Suprapubic skin (tissue), 4 donors: ENCODE results near the gene HNF1A. TPM values are rescaled to one million over a fixed set of nuclear protein-coding genes. Genes with fewer than 3 reads are reported as not detected.

Experiments
- DNase-seq, 2 donors: peaks; one replicate each; pipeline ENCODE4 v3.0.0-alpha.2; 2019; ENCODE audit warnings: low spot score in 2 of 2
- H3K27ac ChIP-seq: fragments of 200-600 bp; sonication (generic); one replicate; pipeline ENCODE4 v1.5.1; 2019
- H3K27me3 ChIP-seq: fragments of 200-600 bp; sonication (generic); one replicate; pipeline ENCODE4 v1.5.1; 2019
- H3K36me3 ChIP-seq: fragments of 200-600 bp; sonication (generic); one replicate; pipeline ENCODE4 v1.5.1; 2019
- H3K4me1 ChIP-seq: fragments of 200-600 bp; sonication (generic); one replicate; pipeline ENCODE4 v1.5.1; 2019
- H3K4me3 ChIP-seq: fragments of 200-600 bp; sonication (generic); one replicate; pipeline ENCODE4 v1.5.1; 2019; ENCODE audit warnings: mild to moderate bottlenecking
- H3K9me3 ChIP-seq: fragments of 200-600 bp; sonication (generic); one replicate; pipeline ENCODE4 v1.5.1; 2019
- EP300 ChIP-seq: sonication (generic); formaldehyde crosslinking; IDR thresholded peaks from one replicate; pipeline ENCODE4 v1.6.1; 2017; ENCODE audit warnings: antibody characterized with exemption
- POLR2A ChIP-seq, 2 donors: fragments of 450-650 bp; IDR thresholded peaks; one replicate each; pipeline ENCODE4 v1.6.1; 2017; ENCODE audit warnings: antibody characterized with exemption in 2 of 2, mild to moderate bottlenecking in 2 of 2, moderate library complexity in 2 of 2
- POLR2AphosphoS5 ChIP-seq, 3 donors: sonication (generic); formaldehyde crosslinking; IDR thresholded peaks; one replicate each; pipeline ENCODE4 v1.6.1; 2017; ENCODE audit warnings: antibody characterized with exemption in 3 of 3
- WGBS: methylation state at CpG from one replicate; pipeline ENCODE4 v1.1.5; 2018; 5-methylcytosine and 5-hydroxymethylcytosine counted together
- total RNA-seq, 4 donors: library from RNA; depleted of rRNA; stranded (reverse); fragments of >200 nt; gene quantifications; one replicate each; pipeline ENCODE4 v1.1.0, GENCODE V29; 2016
- TF ChIP-seq, protein P1 (sequence below), 2 donors: fragments of 200-600 bp in 1 of 2; fragments of 450-650 bp in 1 of 2; sonication (generic) in 1 of 2; IDR thresholded peaks; one replicate each; pipeline ENCODE4 v1.5.1; 2016 to 2019; ENCODE audit warnings: antibody characterized with exemption in 2 of 2, mild to moderate bottlenecking in 1 of 2, moderate library complexity in 1 of 2

HNF1A gene
- total RNA-seq, 4 donors from 2014 or later: 0.57 TPM; not detected in 3

DNA sequence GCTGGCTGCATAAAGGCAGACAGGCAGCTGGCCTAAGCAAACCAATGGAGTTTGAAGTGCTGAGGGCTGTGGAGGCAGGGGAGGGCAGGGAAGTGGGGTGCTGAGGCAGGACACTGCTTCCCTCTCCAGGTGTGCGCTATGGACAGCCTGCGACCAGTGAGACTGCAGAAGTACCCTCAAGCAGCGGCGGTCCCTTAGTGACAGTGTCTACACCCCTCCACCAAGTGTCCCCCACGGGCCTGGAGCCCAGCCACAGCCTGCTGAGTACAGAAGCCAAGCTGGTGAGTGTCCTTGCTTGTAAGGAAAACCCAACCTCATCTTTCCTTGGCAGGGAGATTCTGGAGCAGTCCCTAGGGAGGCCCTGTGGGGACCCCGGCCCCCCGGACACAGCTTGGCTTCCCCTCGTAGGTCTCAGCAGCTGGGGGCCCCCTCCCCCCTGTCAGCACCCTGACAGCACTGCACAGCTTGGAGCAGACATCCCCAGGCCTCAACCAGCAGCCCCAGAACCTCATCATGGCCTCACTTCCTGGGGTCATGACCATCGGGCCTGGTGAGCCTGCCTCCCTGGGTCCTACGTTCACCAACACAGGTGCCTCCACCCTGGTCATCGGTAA is 17.9 kb downstream of the HNF1A start:
- TF ChIP-seq EP300 (no peak), POLR2A (IDR thresholded peaks at IDR 0.05) (no peak), POLR2AphosphoS5 (IDR thresholded peaks at IDR 0.05) (no peak)
- TF ChIP-seq, protein P1, sequence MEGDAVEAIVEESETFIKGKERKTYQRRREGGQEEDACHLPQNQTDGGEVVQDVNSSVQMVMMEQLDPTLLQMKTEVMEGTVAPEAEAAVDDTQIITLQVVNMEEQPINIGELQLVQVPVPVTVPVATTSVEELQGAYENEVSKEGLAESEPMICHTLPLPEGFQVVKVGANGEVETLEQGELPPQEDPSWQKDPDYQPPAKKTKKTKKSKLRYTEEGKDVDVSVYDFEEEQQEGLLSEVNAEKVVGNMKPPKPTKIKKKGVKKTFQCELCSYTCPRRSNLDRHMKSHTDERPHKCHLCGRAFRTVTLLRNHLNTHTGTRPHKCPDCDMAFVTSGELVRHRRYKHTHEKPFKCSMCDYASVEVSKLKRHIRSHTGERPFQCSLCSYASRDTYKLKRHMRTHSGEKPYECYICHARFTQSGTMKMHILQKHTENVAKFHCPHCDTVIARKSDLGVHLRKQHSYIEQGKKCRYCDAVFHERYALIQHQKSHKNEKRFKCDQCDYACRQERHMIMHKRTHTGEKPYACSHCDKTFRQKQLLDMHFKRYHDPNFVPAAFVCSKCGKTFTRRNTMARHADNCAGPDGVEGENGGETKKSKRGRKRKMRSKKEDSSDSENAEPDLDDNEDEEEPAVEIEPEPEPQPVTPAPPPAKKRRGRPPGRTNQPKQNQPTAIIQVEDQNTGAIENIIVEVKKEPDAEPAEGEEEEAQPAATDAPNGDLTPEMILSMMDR (IDR thresholded peaks at IDR 0.05): no peak

DNA sequence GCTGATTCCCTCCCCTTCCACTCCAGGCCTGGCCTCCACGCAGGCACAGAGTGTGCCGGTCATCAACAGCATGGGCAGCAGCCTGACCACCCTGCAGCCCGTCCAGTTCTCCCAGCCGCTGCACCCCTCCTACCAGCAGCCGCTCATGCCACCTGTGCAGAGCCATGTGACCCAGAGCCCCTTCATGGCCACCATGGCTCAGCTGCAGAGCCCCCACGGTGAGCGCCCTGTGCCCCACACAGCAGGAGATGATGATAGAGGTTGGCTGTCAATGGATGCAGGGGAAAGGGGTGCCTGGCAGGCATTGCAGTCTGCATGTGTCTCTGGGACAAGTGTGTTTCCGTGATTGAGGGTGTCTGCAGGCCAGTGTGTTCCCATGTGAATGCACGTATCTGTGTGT is 19.1 kb downstream of the HNF1A start:
- H3K27me3 ChIP-seq: peaks cover 5% of the 10 kb centered on the region
- TF ChIP-seq POLR2AphosphoS5 (IDR thresholded peaks at IDR 0.05) (no peak), EP300 (no peak), POLR2A (IDR thresholded peaks at IDR 0.05) (no peak)
- TF ChIP-seq, protein P1 (IDR thresholded peaks at IDR 0.05): no peak
- 70% methylated on average over 6 of the region's 9 CpGs for WGBS
- no peak overlapping the region for H3K27ac ChIP-seq
- no peaks in the 10 kb centered on the region for H3K4me1 ChIP-seq
- H3K36me3 ChIP-seq: peaks cover 14% of the 10 kb centered on the region
- H3K9me3 ChIP-seq: no peaks in the 10 kb centered on the region
- H3K4me3 ChIP-seq: no peak overlapping the region
- no peak for DNase-seq

More for the DNA sequence above, 17.9 kb downstream of the HNF1A start:
- Histone ChIP-seq H3K4me1 (no peaks in the 10 kb centered on the region), H3K4me3 (no peak overlapping the region), H3K36me3 (peaks cover 3% of the 10 kb centered on the region), H3K27me3 (peaks cover 5% of the 10 kb centered on the region), H3K9me3 (no peaks in the 10 kb centered on the region), H3K27ac (no peak overlapping the region)
- no peak for DNase-seq
- 84% methylated on average over 5 of the region's 11 CpGs for WGBS

DNA sequence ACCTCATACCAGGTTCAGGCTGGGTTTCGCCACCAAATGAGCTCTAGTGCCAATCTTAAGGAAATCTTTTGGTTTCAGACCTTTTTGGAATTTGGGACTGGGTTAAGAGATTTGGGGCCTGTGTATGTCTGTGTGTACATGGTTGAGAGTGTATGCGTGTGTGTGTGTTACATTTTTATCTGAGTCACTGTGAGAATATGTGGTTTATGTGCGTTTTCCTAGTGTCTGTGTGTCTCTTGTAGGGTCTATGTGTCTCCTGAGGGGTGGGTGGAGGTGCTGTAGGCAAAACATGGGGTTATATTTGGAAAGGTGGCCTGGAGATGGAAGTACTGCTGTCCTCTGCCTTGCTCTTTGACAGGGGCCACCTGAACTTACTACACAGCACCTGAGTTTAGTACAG is 20.1 kb downstream of the HNF1A start:
- DNase-seq: no peak
- Histone ChIP-seq H3K9me3 (no peaks in the 10 kb centered on the region), H3K27ac (no peak overlapping the region), H3K4me3 (no peak overlapping the region), H3K27me3 (peaks cover 5% of the 10 kb centered on the region), H3K4me1 (no peaks in the 10 kb centered on the region), H3K36me3 (peaks cover 21% of the 10 kb centered on the region)
- WGBS: 70% methylated on average over 3 of the region's 3 CpGs
- no peak for TF ChIP-seq POLR2AphosphoS5 (IDR thresholded peaks at IDR 0.05)
- TF ChIP-seq POLR2A (IDR thresholded peaks at IDR 0.05): no peak
- TF ChIP-seq EP300: no peak
- TF ChIP-seq, protein P1 (IDR thresholded peaks at IDR 0.05): no peak

DNA sequence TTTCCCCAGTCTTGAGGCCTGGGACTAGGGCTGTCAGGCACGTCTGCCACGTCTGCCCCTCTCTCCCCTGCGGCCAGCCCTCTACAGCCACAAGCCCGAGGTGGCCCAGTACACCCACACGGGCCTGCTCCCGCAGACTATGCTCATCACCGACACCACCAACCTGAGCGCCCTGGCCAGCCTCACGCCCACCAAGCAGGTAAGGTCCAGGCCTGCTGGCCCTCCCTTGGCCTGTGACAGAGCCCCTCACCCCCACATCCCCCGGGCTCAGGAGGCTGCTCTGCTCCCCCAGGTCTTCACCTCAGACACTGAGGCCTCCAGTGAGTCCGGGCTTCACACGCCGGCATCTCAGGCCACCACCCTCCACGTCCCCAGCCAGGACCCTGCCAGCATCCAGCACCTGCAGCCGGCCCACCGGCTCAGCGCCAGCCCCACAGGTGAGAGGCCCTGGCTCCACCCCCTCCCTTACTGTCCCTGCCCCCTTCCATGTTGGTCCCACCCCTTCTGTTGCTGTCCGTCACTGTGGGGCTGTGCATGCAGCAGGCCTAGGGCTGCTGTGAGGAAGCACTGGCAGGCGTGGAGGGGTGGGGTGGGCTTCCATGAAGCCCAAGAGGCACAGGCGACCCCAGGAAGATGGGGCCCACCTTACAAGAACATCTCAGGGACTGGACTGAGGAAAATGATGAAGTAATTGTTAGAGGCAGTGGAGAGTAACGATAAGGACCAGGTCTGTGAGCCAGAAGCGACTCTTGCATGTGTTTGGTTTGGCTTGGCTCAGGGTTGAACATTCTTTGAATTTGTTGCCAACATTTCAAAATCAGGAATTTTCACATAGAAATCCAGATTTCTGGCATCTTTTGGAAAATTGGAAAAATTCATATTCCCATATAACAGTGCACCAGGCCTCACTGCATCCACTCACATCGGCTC is 21.1 kb downstream of the HNF1A start:
- no peak for DNase-seq
- peaks cover 5% of the 10 kb centered on the region for H3K27me3 ChIP-seq
- WGBS: 36% methylated on average over 15 of the region's 23 CpGs

More for the DNA sequence above, 21.1 kb downstream of the HNF1A start:
- TF ChIP-seq, protein P1 (IDR thresholded peaks at IDR 0.05): no peak
- TF ChIP-seq POLR2AphosphoS5 (IDR thresholded peaks at IDR 0.05): no peak
- no peak for TF ChIP-seq EP300
- no peak for TF ChIP-seq POLR2A (IDR thresholded peaks at IDR 0.05)
- Histone ChIP-seq H3K4me1 (no peaks in the 10 kb centered on the region), H3K4me3 (no peak overlapping the region), H3K9me3 (no peaks in the 10 kb centered on the region), H3K27ac (no peak overlapping the region), H3K36me3 (peaks cover 32% of the 10 kb centered on the region)
